Measurements from ENCODE around the gene WSCD1.
A peak's percentile ranks its signal among the peaks of the same experiment; 100 is the strongest.

WSCD1 gene

GRCh38 chr17:6067060-6067459, 3.1 kb upstream of the WSCD1 start:
- Mint-ChIP-seq H3K36me3 (ENCODE audit: insufficient read depth) (peaks cover 3% of the 10 kb centered on the region), H3K27ac (no peak overlapping the region), H3K4me1 (ENCODE audit: low read depth in 2 of 2) (peaks cover 6 to 12% of the 10 kb centered on the region in 2 donors), H3K9me3 (no peaks in the 10 kb centered on the region), H3K27me3 (peaks cover 69 to 93% of the 10 kb centered on the region in 2 donors), H3K4me3 (no peak overlapping the region)
- no peak for ATAC-seq (replicated peaks)
- no peak for DNase-seq

- peaks cover 60 to 88% of the 10 kb centered on the region in 2 donors for H3K27me3 Mint-ChIP-seq
- peaks cover 3% of the 10 kb centered on the region for H3K36me3 Mint-ChIP-seq (ENCODE audit: insufficient read depth)
- H3K4me1 Mint-ChIP-seq (ENCODE audit: low read depth in 2 of 2) = peaks cover 6 to 12% of the 10 kb centered on the region in 2 donors
Measured at GRCh38 chr17:6070430-6070912, 292 bp downstream of the WSCD1 start.

GRCh38 chr17:6070913-6071511, 833 bp downstream of the WSCD1 start:
- no peak overlapping the region for H3K27ac Mint-ChIP-seq
- peaks cover 65 to 88% of the 10 kb centered on the region in 2 donors for H3K27me3 Mint-ChIP-seq
- H3K4me1 Mint-ChIP-seq (ENCODE audit: low read depth in 2 of 2) = peaks cover 6 to 12% of the 10 kb centered on the region in 2 donors
- peaks cover 3% of the 10 kb centered on the region for H3K36me3 Mint-ChIP-seq (ENCODE audit: insufficient read depth)
- H3K9me3 Mint-ChIP-seq = no peaks in the 10 kb centered on the region
- H3K4me3 Mint-ChIP-seq = peak overlapping the region; percentile 29 to 44
- ATAC-seq (replicated peaks) = no peak
- DNase-seq = no peak

More at GRCh38 chr17:6070430-6070912, 292 bp downstream of the WSCD1 start:
- H3K27ac Mint-ChIP-seq = no peak overlapping the region
- DNase-seq = no peak
- H3K9me3 Mint-ChIP-seq = no peaks in the 10 kb centered on the region
- no peak for ATAC-seq (replicated peaks)
- no peak overlapping the region for H3K4me3 Mint-ChIP-seq

- H3K4me1 Mint-ChIP-seq (ENCODE audit: low read depth in 2 of 2) = peaks cover 6 to 12% of the 10 kb centered on the region in 2 donors
- H3K27me3 Mint-ChIP-seq = peaks cover 62 to 88% of the 10 kb centered on the region in 2 donors
- DNase-seq (no peak), ATAC-seq (replicated peaks) (no peak)
- no peak overlapping the region for H3K27ac Mint-ChIP-seq
- H3K4me3 Mint-ChIP-seq = no peak overlapping the region
- no peaks in the 10 kb centered on the region for H3K9me3 Mint-ChIP-seq
- H3K36me3 Mint-ChIP-seq (ENCODE audit: insufficient read depth) = peaks cover 3% of the 10 kb centered on the region
Measured at GRCh38 chr17:6071528-6072065, 1.4 kb downstream of the WSCD1 start.

GRCh38 chr17:6072157-6072556, 2.0 kb downstream of the WSCD1 start:
- H3K27me3 Mint-ChIP-seq = peaks cover 56 to 88% of the 10 kb centered on the region in 2 donors
- ATAC-seq (replicated peaks) = no peak
- peaks cover 3% of the 10 kb centered on the region for H3K36me3 Mint-ChIP-seq (ENCODE audit: insufficient read depth)

GRCh38 chr17:6072611-6073010, 2.4 kb downstream of the WSCD1 start:
- H3K36me3 Mint-ChIP-seq (ENCODE audit: insufficient read depth) = peaks cover 3% of the 10 kb centered on the region
- peaks cover 56 to 88% of the 10 kb centered on the region in 2 donors for H3K27me3 Mint-ChIP-seq
- ATAC-seq (replicated peaks) = no peak
- no peaks in the 10 kb centered on the region for H3K9me3 Mint-ChIP-seq
- H3K4me1 Mint-ChIP-seq (ENCODE audit: low read depth in 2 of 2) = peaks cover 6 to 12% of the 10 kb centered on the region in 2 donors
- no peak overlapping the region for H3K27ac Mint-ChIP-seq
- DNase-seq = no peak
- no peak overlapping the region for H3K4me3 Mint-ChIP-seq

More at GRCh38 chr17:6072157-6072556, 2.0 kb downstream of the WSCD1 start:
- DNase-seq = no peak
- H3K4me1 Mint-ChIP-seq (ENCODE audit: low read depth in 2 of 2) = peaks cover 6 to 12% of the 10 kb centered on the region in 2 donors
- no peak overlapping the region for H3K4me3 Mint-ChIP-seq
- no peak overlapping the region for H3K27ac Mint-ChIP-seq
- H3K9me3 Mint-ChIP-seq = no peaks in the 10 kb centered on the region

- H3K27ac Mint-ChIP-seq = no peak overlapping the region
- peaks cover 3% of the 10 kb centered on the region for H3K36me3 Mint-ChIP-seq (ENCODE audit: insufficient read depth)
- ATAC-seq (replicated peaks) (no peak), DNase-seq (no peak)
- no peak overlapping the region for H3K4me3 Mint-ChIP-seq
- peaks cover 6 to 12% of the 10 kb centered on the region in 2 donors for H3K4me1 Mint-ChIP-seq (ENCODE audit: low read depth in 2 of 2)
- H3K27me3 Mint-ChIP-seq = peaks cover 64 to 88% of the 10 kb centered on the region in 2 donors
- H3K9me3 Mint-ChIP-seq = no peaks in the 10 kb centered on the region
Measured at GRCh38 chr17:6073620-6074019, 3.4 kb downstream of the WSCD1 start.

- DNase-seq = no peak
- no peak for ATAC-seq (replicated peaks)
- no peaks in the 10 kb centered on the region for H3K9me3 Mint-ChIP-seq
- no peak overlapping the region for H3K27ac Mint-ChIP-seq
- H3K4me1 Mint-ChIP-seq (ENCODE audit: low read depth in 2 of 2) = peaks cover 0 to 4% of the 10 kb centered on the region in 2 donors
- no peak overlapping the region for H3K4me3 Mint-ChIP-seq
- peaks cover 50 to 88% of the 10 kb centered on the region in 2 donors for H3K27me3 Mint-ChIP-seq
- H3K36me3 Mint-ChIP-seq (ENCODE audit: insufficient read depth) = no peaks in the 10 kb centered on the region
Measured at GRCh38 chr17:6075050-6075449, 4.9 kb downstream of the WSCD1 start.

- Mint-ChIP-seq H3K27ac (no peak overlapping the region), H3K4me3 (no peak overlapping the region), H3K4me1 (ENCODE audit: low read depth in 2 of 2) (peaks cover 0 to 4% of the 10 kb centered on the region in 2 donors), H3K27me3 (peaks cover 49 to 88% of the 10 kb centered on the region in 2 donors), H3K36me3 (ENCODE audit: insufficient read depth) (no peaks in the 10 kb centered on the region), H3K9me3 (no peaks in the 10 kb centered on the region)
- ATAC-seq (replicated peaks) (no peak), DNase-seq (no peak)
Measured at GRCh38 chr17:6075845-6076244, 5.7 kb downstream of the WSCD1 start.

- H3K27ac Mint-ChIP-seq = no peak overlapping the region
- no peak overlapping the region for H3K4me3 Mint-ChIP-seq
- ATAC-seq (replicated peaks) (no peak), DNase-seq (no peak)
- H3K36me3 Mint-ChIP-seq (ENCODE audit: insufficient read depth) = no peaks in the 10 kb centered on the region
- peaks cover 30 to 70% of the 10 kb centered on the region in 2 donors for H3K27me3 Mint-ChIP-seq
- no peaks in the 10 kb centered on the region for H3K9me3 Mint-ChIP-seq
- H3K4me1 Mint-ChIP-seq (ENCODE audit: low read depth in 2 of 2) = no peaks in the 10 kb centered on the region
Measured at GRCh38 chr17:6077752-6078151, 7.6 kb downstream of the WSCD1 start.

GRCh38 chr17:6078458-6078871, 8.3 kb downstream of the WSCD1 start:
- no peaks in the 10 kb centered on the region for H3K9me3 Mint-ChIP-seq
- ATAC-seq (replicated peaks) = no peak
- H3K4me1 Mint-ChIP-seq (ENCODE audit: low read depth in 2 of 2) = no peaks in the 10 kb centered on the region
- no peaks in the 10 kb centered on the region for H3K36me3 Mint-ChIP-seq (ENCODE audit: insufficient read depth)
- H3K27ac Mint-ChIP-seq = no peak overlapping the region
- H3K27me3 Mint-ChIP-seq = peaks cover 23 to 63% of the 10 kb centered on the region in 2 donors
- H3K4me3 Mint-ChIP-seq = no peak overlapping the region
- no peak for DNase-seq

- DNase-seq (no peak), ATAC-seq (replicated peaks) (no peak)
- Mint-ChIP-seq H3K4me1 (ENCODE audit: low read depth in 2 of 2) (no peaks in the 10 kb centered on the region), H3K27ac (no peak overlapping the region), H3K36me3 (ENCODE audit: insufficient read depth) (no peaks in the 10 kb centered on the region), H3K27me3 (peaks cover 19 to 59% of the 10 kb centered on the region in 2 donors), H3K4me3 (no peak overlapping the region), H3K9me3 (no peaks in the 10 kb centered on the region)
Measured at GRCh38 chr17:6079155-6079888, 9.1 kb downstream of the WSCD1 start.

- no peaks in the 10 kb centered on the region for H3K36me3 Mint-ChIP-seq (ENCODE audit: insufficient read depth)
Measured at GRCh38 chr17:6079960-6080359, 9.8 kb downstream of the WSCD1 start.

More at GRCh38 chr17:6079960-6080359, 9.8 kb downstream of the WSCD1 start:
- ATAC-seq (replicated peaks) (no peak), DNase-seq (no peak)
- Mint-ChIP-seq H3K4me3 (no peak overlapping the region), H3K27me3 (peaks cover 19 to 53% of the 10 kb centered on the region in 2 donors), H3K27ac (no peak overlapping the region), H3K4me1 (ENCODE audit: low read depth in 2 of 2) (no peaks in the 10 kb centered on the region), H3K9me3 (no peaks in the 10 kb centered on the region)

Measured in effector memory CD8-positive, alpha-beta T cell (primary cell).